ENCODE results near the gene SCAND1.

Gene SCAND1

GRCh38 chr20:35908007-35908406 is 46.3 kb downstream of the SCAND1 start:
- no peak for DNase-seq (ENCODE audit: extremely low read depth in 1 of 2, low read depth in 1 of 2)

- DNase-seq (ENCODE audit: extremely low read depth in 1 of 2, low read depth in 1 of 2) = no peak
Measured at GRCh38 chr20:35907017-35907701, 47.1 kb downstream of the SCAND1 start.

GRCh38 chr20:35904982-35905663 is 49.2 kb downstream of the SCAND1 start:
- DNase-seq (ENCODE audit: extremely low read depth in 1 of 2, low read depth in 1 of 2) = no peak

- DNase-seq (ENCODE audit: extremely low read depth in 1 of 2, low read depth in 1 of 2) = no peak
Measured at GRCh38 chr20:35903843-35904242, 50.5 kb downstream of the SCAND1 start.

Measured in activated CD8-positive, alpha-beta memory T cell treated with anti-CD3 and anti-CD28 coated beads for 1 hour (primary cell).